ENCODE measurements around the gene MGLL.
A peak's percentile ranks its signal among the peaks of the same experiment; 100 is the strongest.

Gene MGLL

GRCh38 chr3:127822041-127822681 lies at the start of gene MGLL:
MGLL (minus strand) TSS chr3:127822515; CDS start chr3:127822318, 197 bp downstream.
- ATAC-seq: no peak

- no peak for ATAC-seq
Observed at GRCh38 chr3:127870156-127870555, 47.8 kb upstream of the MGLL start.

GRCh38 chr3:127867986-127868385 lies 45.7 kb upstream of the MGLL start:
- ATAC-seq: no peak

GRCh38 chr3:127867412-127867811 lies 45.1 kb upstream of the MGLL start:
- no peak for ATAC-seq

- ATAC-seq: no peak
Observed at GRCh38 chr3:127865941-127866340, 43.6 kb upstream of the MGLL start.

GRCh38 chr3:127860211-127860696 lies 37.9 kb upstream of the MGLL start:
- ATAC-seq: no peak

- no peak for ATAC-seq
Observed at GRCh38 chr3:127859730-127860129, 37.4 kb upstream of the MGLL start.

- ATAC-seq: no peak
Observed at GRCh38 chr3:127858937-127859336, 36.6 kb upstream of the MGLL start.

GRCh38 chr3:127858521-127858920 lies 36.2 kb upstream of the MGLL start:
- no peak for ATAC-seq

- ATAC-seq: peak in 1 of 2 donors; percentile 10
Observed at GRCh38 chr3:127857333-127857732, 35.0 kb upstream of the MGLL start.

GRCh38 chr3:127856801-127857200 lies 34.5 kb upstream of the MGLL start:
- ATAC-seq: no peak

- ATAC-seq: no peak
Observed at GRCh38 chr3:127855246-127855645, 32.9 kb upstream of the MGLL start.

- ATAC-seq: no peak
Observed at GRCh38 chr3:127853681-127854080, 31.4 kb upstream of the MGLL start.

GRCh38 chr3:127851899-127852298 lies 29.6 kb upstream of the MGLL start:
- no peak for ATAC-seq

- no peak for ATAC-seq
Observed at GRCh38 chr3:127849368-127849767, 27.1 kb upstream of the MGLL start.

GRCh38 chr3:127848131-127849129 lies 26.1 kb upstream of the MGLL start:
- no peak for ATAC-seq

- ATAC-seq: no peak
Observed at GRCh38 chr3:127847236-127847720, 25.0 kb upstream of the MGLL start.

GRCh38 chr3:127846576-127846975 lies 24.3 kb upstream of the MGLL start:
- ATAC-seq: no peak

- no peak for ATAC-seq
Observed at GRCh38 chr3:127844326-127844942, 22.1 kb upstream of the MGLL start.

GRCh38 chr3:127840671-127841070 lies 18.4 kb upstream of the MGLL start:
- no peak for ATAC-seq

- ATAC-seq: no peak
Observed at GRCh38 chr3:127839099-127839498, 16.8 kb upstream of the MGLL start.

- ATAC-seq: no peak
Observed at GRCh38 chr3:127835993-127836882, 13.9 kb upstream of the MGLL start.
